Naive thymus-derived CD4-positive, alpha-beta T cell (primary cell): ENCODE results near the gene ZNF778. TPM values are rescaled to one million over a fixed set of nuclear protein-coding genes. Genes with fewer than 3 reads are reported as not detected.
"Not testable (repeated sequence)": the region's sequence is repeated elsewhere in the genome, so short reads cannot be mapped to it uniquely, and the experiment has no call there.

Experiments used
- ATAC-seq: fragments of 150-1000 bp; cut with Tn5 transposase; 2 replicates; pipeline ENCODE4 v1.10.0; 2021; ENCODE audit warnings: mild to moderate bottlenecking, moderate library complexity
- CTCF ChIA-PET: fragments of 350-600 bp; sonication (Branson Sonifier 250); formaldehyde crosslinking; loops from one replicate; lab custom pipeline; 2021; ENCODE audit warnings: antibody characterized with exemption; lab: Charles Lee
- POLR2A ChIA-PET: fragments of 350-600 bp; sonication (Branson Sonifier 250); formaldehyde crosslinking; loops from one replicate; lab custom pipeline; 2021; ENCODE audit warnings: antibody characterized with exemption, inconsistent platforms; lab: Charles Lee
- DNase-seq, 9 donors: peaks; one replicate each; pipeline versions ENCODE4 v3.0.0 to v3.0.0-alpha.2; 2020 to 2022; ENCODE audit warnings: mixed read lengths in 1 of 9
- H3K27ac ChIP-seq: one replicate; pipeline ENCODE4 v1.7.0; 2013; ENCODE audit warnings: mild to moderate bottlenecking, low read depth, low read length, moderate library complexity
- H3K27me3 ChIP-seq, 2 donors: one replicate each; pipeline ENCODE4 v1.7.0; 2013; ENCODE audit warnings: low read length in 2 of 2, mild to moderate bottlenecking in 2 of 2, moderate library complexity in 2 of 2; ENCODE audit not compliant: control insufficient read depth in 2 of 2, insufficient read depth in 2 of 2
- H3K36me3 ChIP-seq, 3 experiments: 1 replicate in 2 of 3; 2 replicates in 1 of 3; pipeline ENCODE4 v1.7.0; 2013; ENCODE audit warnings: low read length in 3 of 3, mild to moderate bottlenecking in 3 of 3, moderate library complexity in 1 of 3; ENCODE audit not compliant: insufficient read depth in 3 of 3, control insufficient read depth in 2 of 3
- H3K4me1 ChIP-seq, 2 donors: one replicate each; pipeline ENCODE4 v1.7.0; 2013; ENCODE audit warnings: low read length in 2 of 2, mild to moderate bottlenecking in 2 of 2, moderate library complexity in 1 of 2; ENCODE audit not compliant: control insufficient read depth in 2 of 2, insufficient read depth in 2 of 2
- H3K4me3 ChIP-seq: 2 replicates; pipeline ENCODE4 v1.7.0; 2013; ENCODE audit warnings: mild to moderate bottlenecking, low read length
- H3K9me3 ChIP-seq, 3 experiments: 1 replicate in 2 of 3; 2 replicates in 1 of 3; pipeline ENCODE4 v1.7.0; 2013; ENCODE audit warnings: low read length in 3 of 3; ENCODE audit not compliant: control insufficient read depth in 2 of 3
- H3K27ac Mint-ChIP-seq, 9 donors: one replicate each; pipeline ENCODE4 v1.8.0; 2020 to 2022; ENCODE audit warnings: mixed read lengths in 9 of 9, mild to moderate bottlenecking in 8 of 9, moderate library complexity in 5 of 9, inconsistent platforms in 2 of 9
- H3K27me3 Mint-ChIP-seq, 5 donors: one replicate each; pipeline ENCODE4 v1.8.0; 2021 to 2022; ENCODE audit warnings: mixed read lengths in 5 of 5, mild to moderate bottlenecking in 1 of 5
- H3K36me3 Mint-ChIP-seq, 5 donors: one replicate each; pipeline ENCODE4 v1.8.0; 2020 to 2022; ENCODE audit warnings: mixed read lengths in 5 of 5, mild to moderate bottlenecking in 3 of 5, inconsistent platforms in 1 of 5
- H3K4me1 Mint-ChIP-seq, 7 donors: one replicate each; pipeline ENCODE4 v1.8.0; 2020 to 2022; ENCODE audit warnings: mixed read lengths in 7 of 7, mild to moderate bottlenecking in 3 of 7, inconsistent platforms in 1 of 7
- H3K4me3 Mint-ChIP-seq, 10 donors: one replicate each; pipeline ENCODE4 v1.8.0; 2020 to 2022; ENCODE audit warnings: mild to moderate bottlenecking in 10 of 10, mixed read lengths in 10 of 10, moderate library complexity in 6 of 10, inconsistent platforms in 2 of 10
- H3K9me3 Mint-ChIP-seq, 11 donors: one replicate each; pipeline ENCODE4 v1.8.0; 2020 to 2022; ENCODE audit warnings: mixed read lengths in 11 of 11, mild to moderate bottlenecking in 4 of 11, inconsistent platforms in 1 of 11, moderate library complexity in 1 of 11
- intact Hi-C, 2 donors: fragments of 100-400 bp; cut with micrococcal nuclease; formaldehyde crosslinking; loops; one replicate each; pipeline ENCODE4 v1.15.1; 2023
- polyA plus RNA-seq, 2 donors: library from polyadenylated mRNA; unstranded; fragments of 300-500 nt; fragmentation: Illumina TruSeq; gene quantifications; one replicate each; pipeline ENCODE4 v1.2.3, GENCODE V29; 2021
- total RNA-seq, 6 experiments: library from RNA in 5 of 6; stranded (reverse) in 5 of 6; gene quantifications; 1 replicate in 5 of 6; 2 replicates in 1 of 6; pipeline ENCODE4 v1.2.3 and lab custom pipeline; 2021 to 2026

Gene ZNF778
- total and polyA plus RNA-seq, 7 experiments from 2014 or later: 4.0 to 13.5 (median 6.5) TPM

DNA sequence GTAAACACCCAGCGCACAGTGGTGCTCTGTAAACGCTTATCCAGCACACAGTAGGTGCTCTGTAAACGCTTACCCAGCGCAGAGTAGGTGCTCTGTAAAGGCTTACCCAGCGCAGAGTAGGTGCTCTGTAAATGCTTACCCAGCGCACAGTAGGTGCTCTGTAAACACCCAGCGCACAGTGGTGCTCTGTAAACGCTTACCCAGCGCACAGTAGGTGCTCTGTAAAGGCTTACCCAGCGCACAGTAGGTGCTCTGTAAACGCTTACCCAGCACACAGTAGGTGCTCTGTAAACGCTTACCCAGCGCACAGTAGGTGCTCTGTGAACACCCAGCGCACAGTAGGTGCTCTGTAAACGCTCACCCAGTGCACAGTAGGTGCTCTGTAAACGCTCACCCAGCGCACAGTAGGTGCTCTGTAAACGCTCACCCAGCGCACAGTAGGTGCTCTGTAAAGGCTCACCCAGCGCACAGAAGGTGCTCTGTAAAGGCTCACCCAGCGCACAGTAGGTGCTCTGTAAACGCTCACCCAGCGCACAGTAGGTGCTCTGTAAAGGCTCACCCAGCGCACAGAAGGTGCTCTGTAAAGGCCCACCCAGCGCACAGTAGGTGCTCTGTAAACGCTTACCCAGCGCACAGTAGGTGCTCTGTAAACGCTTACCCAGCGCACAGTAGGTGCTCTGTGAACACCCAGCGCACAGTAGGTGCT lies 31.5 kb upstream of the ZNF778 start:
- intact Hi-C loops: not testable (repeated sequence)
- POLR2A ChIA-PET: interaction anchor here (0.7 kb wide), 1 partner anchor 17 kb away, joined by 3 read pairs; no protein-coding TSS in a partner anchor

DNA sequence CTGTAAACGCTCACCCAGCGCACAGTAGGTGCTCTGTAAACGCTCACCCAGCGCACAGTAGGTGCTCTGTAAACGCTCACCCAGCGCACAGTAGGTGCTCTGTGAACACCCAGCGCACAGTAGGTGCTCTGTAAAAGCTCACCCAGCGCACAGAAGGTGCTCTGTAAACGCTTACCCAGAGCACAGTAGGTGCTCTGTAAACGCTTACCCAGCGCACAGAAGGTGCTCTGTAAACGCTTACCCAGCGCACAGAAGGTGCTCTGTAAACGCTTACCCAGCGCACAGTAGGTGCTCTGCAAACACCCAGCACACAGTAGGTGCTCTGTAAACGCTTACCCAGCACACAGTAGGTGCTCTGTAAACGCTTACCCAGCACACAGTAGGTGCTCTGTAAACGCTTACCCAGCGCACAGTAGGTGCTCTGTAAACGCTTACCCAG lies 30.9 kb upstream of the ZNF778 start:
- H3K9me3 ChIP-seq, H3K36me3 Mint-ChIP-seq, H3K27ac ChIP-seq, H3K27ac Mint-ChIP-seq, H3K27me3 ChIP-seq, CTCF ChIA-PET, ATAC-seq, H3K27me3 Mint-ChIP-seq, intact Hi-C loops, H3K36me3 ChIP-seq, H3K4me1 ChIP-seq, POLR2A ChIA-PET, H3K4me3 Mint-ChIP-seq, H3K4me3 ChIP-seq: not testable (repeated sequence)
- Mint-ChIP-seq H3K9me3 (peaks cover 0 to 12% (median 0%) of the 10 kb centered on the region in 11 donors), H3K4me1 (peaks cover 0 to 18% (median 6%) of the 10 kb centered on the region in 7 donors)
- DNase-seq: peak in 1 of 9 donors; percentile 11

More for the DNA sequence above, 31.5 kb upstream of the ZNF778 start:
- CTCF ChIA-PET, H3K36me3 Mint-ChIP-seq, H3K4me3 ChIP-seq, H3K27me3 ChIP-seq, H3K27ac ChIP-seq, H3K27me3 Mint-ChIP-seq, H3K4me1 ChIP-seq, H3K4me3 Mint-ChIP-seq, ATAC-seq, H3K9me3 ChIP-seq, H3K36me3 ChIP-seq, DNase-seq: not testable (repeated sequence)
- Mint-ChIP-seq H3K4me1 (peaks cover 0 to 23% (median 6%) of the 10 kb centered on the region in 7 donors), H3K9me3 (peaks cover 0 to 12% (median 0%) of the 10 kb centered on the region in 11 donors), H3K27ac (peak overlapping the region in 1 of 9 donors; percentile 38)

DNA sequence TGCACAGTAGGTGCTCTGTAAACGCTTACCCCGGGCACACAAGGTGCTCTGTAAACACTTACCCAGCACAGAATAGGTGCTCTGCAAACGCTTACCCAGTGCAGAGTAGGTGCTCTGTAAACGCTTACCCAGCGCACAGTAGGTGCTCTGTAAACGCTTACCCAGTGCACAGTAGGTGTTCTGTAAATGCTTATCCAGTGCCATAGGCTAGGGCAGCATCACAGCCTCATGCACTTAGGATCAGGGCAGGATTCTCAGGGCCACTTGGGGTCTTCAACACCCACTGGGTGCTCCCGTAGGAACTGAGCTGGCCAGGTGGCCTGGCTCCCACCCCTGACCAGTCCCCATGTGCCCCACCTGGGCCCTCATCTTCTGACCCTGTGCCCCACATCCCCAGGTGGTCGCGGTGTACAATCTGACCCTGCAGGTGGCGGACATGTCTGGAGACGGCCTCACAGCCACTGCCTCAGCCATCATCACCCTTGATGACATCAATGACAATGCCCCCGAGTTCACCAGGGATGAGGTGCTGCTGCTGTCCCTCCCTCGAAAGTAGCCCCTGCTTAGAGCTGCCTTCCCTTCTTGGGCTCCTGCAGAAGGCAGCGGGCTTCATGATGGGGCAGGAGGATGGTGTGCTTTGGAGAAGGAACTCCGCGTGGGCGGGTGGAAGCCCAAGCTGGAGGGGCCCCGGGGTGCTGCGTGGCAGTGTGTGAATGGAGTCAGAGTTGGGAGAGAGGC lies 30.3 kb upstream of the ZNF778 start:
- Histone ChIP-seq H3K4me1 (no peaks in the 10 kb centered on the region), H3K27ac (no peak overlapping the region), H3K27me3 (no peaks in the 10 kb centered on the region), H3K4me3 (no peak overlapping the region), H3K9me3 (no peaks in the 10 kb centered on the region), H3K36me3 (no peaks in the 10 kb centered on the region)
- Mint-ChIP-seq H3K4me3 (peak overlapping the region in 3 of 10 donors; percentile 14 to 59 (median 15)), H3K9me3 (peaks cover 0 to 12% (median 0%) of the 10 kb centered on the region in 11 donors), H3K36me3 (no peaks in the 10 kb centered on the region), H3K4me1 (peaks cover 0 to 16% (median 6%) of the 10 kb centered on the region in 7 donors), H3K27me3 (peaks cover 0 to 3% (median 0%) of the 10 kb centered on the region in 5 donors), H3K27ac (peak overlapping the region in 8 of 9 donors; percentile 26 to 91 (median 77))
- intact Hi-C loops: no loop called here
- ATAC-seq (peak; percentile 62), DNase-seq (peak in 6 of 9 donors; percentile 40 to 62 (median 53))
- CTCF ChIA-PET: no interaction called here
- POLR2A ChIA-PET: no interaction called here

GRCh38 chr16:89187770-89188392 lies 29.6 kb upstream of the ZNF778 start:
- CTCF ChIA-PET: no interaction called here
- no peak for DNase-seq
- H3K4me3 Mint-ChIP-seq: peak overlapping the region in 2 of 10 donors; percentile 14 to 59
- H3K4me3 ChIP-seq: no peak overlapping the region
- no peaks in the 10 kb centered on the region for H3K9me3 ChIP-seq
- H3K27me3 Mint-ChIP-seq: peaks cover 0 to 3% (median 0%) of the 10 kb centered on the region in 5 donors
- H3K27me3 ChIP-seq: no peaks in the 10 kb centered on the region
- peak overlapping the region in 7 of 9 donors; percentile 26 to 91 (median 78) for H3K27ac Mint-ChIP-seq
- ATAC-seq: peak; percentile 22
- POLR2A ChIA-PET: no interaction called here
- no peaks in the 10 kb centered on the region for H3K36me3 ChIP-seq
- H3K36me3 Mint-ChIP-seq: no peaks in the 10 kb centered on the region
- intact Hi-C loops: no loop called here
- H3K4me1 ChIP-seq: no peaks in the 10 kb centered on the region
- H3K27ac ChIP-seq: no peak overlapping the region
- peaks cover 0 to 12% (median 0%) of the 10 kb centered on the region in 11 donors for H3K9me3 Mint-ChIP-seq
- peaks cover 0 to 9% (median 0%) of the 10 kb centered on the region in 7 donors for H3K4me1 Mint-ChIP-seq

GRCh38 chr16:89188471-89189357 lies 28.8 kb upstream of the ZNF778 start:
- H3K4me1 ChIP-seq, H3K27me3 ChIP-seq, H3K27me3 Mint-ChIP-seq, H3K27ac ChIP-seq, H3K36me3 Mint-ChIP-seq, H3K4me3 ChIP-seq, H3K4me3 Mint-ChIP-seq, CTCF ChIA-PET, intact Hi-C loops, ATAC-seq, H3K4me1 Mint-ChIP-seq, H3K36me3 ChIP-seq, POLR2A ChIA-PET, H3K9me3 ChIP-seq, DNase-seq: not testable (repeated sequence)
- peaks cover 0 to 12% (median 0%) of the 10 kb centered on the region in 11 donors for H3K9me3 Mint-ChIP-seq
- H3K27ac Mint-ChIP-seq: peak overlapping the region in 4 of 9 donors; percentile 11 to 74 (median 39)
